ENCODE data around the gene ADAMTSL3. TPM values are rescaled to one million over a fixed set of nuclear protein-coding genes. Genes with fewer than 3 reads are reported as not detected.
"Not testable (repeated sequence)": the region's sequence is repeated elsewhere in the genome, so short reads cannot be mapped to it uniquely, and the experiment has no call there.

ADAMTSL3 gene
- total RNA-seq, 1 donor from 2014 or later, result 20.6 TPM

DNA sequence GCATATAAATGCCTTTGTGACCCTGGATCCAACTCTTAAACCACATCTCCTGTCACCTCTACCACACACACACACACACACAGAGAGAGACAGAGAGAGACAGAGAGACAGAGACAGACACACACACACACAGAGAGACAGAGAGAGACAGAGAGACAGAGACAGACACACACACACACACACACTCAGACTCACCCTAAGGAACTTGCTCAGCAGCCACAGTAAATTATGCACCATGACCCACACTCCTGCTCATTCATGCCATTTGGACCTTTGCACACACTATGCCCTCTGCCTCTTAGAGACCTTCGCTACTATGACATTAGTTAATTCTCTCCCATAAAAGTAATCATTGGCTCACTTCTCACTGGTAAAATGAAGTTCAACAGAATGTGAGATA is 275.7 kb downstream of the ADAMTSL3 start:
- DNase-seq, result no peak

DNA sequence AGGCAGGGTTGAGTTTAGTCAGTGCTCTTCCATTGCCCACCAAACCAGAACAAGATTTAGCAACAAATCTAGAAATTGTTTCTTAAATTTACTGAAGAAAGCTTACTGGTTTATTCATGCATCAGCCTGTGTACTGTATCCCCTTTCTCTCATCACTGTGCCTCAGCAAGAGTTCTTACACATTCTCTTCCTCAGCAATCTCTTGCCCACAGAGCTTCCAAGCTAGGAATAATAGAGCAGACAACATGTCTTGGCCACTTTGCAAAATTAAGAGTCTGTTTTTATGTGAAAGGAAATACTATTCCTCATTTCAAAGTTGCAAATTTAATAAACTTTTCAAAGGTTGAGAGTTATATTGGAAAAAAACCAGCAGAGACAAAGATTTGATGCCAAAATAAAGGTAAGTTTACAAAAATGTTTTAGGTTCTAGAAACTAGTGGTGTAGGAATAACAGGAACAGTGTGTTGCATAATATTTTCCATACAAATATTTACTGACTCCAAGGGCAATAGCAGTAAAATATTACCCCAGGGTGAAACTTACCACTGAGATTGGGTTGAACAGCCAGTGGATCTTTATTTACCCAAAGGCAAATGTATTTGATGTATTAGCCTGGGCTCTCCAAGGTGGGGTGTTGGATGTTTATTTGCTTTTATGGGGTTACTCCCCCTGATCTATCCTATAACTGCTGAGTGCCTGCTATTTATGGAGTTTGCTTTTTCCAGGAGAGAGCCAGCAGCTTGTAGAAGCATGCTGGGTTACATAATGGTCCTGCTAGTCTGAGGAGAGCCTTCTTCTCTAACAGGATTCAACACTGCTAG is 276.7 kb downstream of the ADAMTSL3 start:
- no peak for DNase-seq

DNA sequence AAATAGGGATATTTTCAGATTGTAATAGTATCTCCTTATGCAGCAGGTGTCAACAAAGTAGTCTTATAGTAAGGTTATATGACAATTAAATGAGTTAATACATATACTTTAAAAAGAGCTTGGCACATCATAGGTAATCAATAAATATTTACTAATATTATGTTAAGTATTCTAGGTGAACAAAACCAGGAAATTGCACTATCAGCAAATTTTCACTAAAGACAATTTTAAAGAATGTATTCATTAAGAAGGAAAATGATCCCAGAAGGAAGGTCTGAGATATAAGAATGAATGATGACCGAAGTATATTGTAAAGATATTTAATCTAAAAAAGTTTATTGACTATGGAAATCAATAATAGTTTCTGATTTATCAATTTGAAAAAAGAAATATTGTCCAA is 281.9 kb downstream of the ADAMTSL3 start:
- no peak for DNase-seq

DNA sequence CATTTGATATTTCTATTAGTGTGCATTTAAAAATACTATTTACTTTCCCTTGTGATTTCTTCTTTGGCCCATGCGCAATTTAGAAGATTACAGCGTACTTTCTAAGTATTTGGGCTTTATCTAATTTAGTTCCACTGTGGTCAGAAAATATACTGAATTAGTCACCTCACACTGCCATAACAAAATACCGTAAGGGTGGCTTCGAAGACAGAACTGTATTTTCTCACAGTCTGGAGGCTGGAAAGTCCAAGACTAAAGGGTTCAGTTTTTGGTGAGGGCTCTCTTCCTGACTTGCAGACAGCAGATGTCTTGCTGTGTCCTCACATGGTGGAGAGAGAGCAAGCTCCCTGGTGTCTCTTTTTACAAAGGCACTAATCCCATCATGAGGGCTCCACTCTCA is 286.2 kb downstream of the ADAMTSL3 start:
- no peak for DNase-seq

DNA sequence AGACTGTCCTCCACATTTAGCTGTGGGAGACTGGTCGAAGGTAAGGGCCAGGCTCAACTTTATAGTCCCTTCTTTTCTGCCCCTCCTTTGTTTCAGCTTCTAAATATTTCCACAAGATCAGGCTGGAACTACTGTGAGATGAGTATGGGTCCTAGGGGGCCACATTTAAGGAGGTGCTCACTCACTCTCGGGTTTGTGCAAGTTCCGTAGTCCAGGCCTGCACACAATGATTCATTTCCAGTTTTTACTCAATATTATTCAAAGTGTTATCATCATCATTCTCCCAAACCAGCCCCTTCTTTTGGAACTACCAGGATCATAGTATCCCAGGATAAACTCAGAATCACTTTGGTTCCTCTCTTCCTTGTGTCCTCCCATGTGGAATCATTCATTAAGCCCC is 289.1 kb downstream of the ADAMTSL3 start:
- DNase-seq, result no peak

DNA sequence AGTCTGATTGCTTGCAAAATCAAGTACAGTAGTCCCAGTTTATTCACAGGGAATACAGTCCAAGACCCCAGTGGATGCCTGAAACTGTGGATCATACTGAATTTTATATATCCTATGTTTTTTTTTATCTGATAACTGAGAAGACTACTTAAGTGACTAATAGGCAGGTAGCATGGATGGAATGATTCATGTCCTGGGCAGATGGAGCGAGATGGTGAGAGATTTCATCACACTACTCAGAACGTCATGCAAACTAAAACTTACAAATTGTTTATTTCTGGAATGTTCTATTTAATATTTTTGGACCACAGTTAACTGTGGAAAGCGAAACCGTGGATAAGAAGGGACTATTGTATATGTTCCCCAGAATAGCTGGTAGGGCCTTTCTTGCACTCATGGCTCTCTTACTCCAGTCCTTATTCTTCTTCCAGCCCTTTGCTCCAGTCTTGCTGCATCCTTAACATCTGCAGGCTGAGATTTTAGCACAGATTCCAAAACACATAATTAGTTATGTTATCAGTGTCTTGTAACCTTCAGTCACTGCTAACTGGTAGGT is 290.0 kb downstream of the ADAMTSL3 start:
- DNase-seq, result no peak

DNA sequence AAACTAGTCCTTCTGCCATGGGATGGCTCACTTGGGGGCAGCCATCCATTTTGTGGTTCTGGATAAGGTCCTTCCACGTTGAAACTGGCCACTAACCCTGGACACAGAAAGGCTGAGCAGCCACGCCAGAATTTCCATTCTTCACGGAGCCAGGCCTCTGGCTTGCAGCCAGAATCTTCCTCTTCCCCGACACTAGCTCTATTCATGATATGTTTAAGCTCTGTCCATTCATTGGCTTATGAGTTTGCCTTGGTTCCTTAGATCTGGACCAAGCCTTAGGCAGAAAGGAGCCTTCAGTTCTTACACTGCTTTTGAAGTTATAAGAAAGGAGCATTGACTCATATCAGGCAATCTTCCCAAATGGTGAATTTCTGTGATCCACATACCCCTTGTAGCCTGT is 293.2 kb downstream of the ADAMTSL3 start:
- no peak for DNase-seq

DNA sequence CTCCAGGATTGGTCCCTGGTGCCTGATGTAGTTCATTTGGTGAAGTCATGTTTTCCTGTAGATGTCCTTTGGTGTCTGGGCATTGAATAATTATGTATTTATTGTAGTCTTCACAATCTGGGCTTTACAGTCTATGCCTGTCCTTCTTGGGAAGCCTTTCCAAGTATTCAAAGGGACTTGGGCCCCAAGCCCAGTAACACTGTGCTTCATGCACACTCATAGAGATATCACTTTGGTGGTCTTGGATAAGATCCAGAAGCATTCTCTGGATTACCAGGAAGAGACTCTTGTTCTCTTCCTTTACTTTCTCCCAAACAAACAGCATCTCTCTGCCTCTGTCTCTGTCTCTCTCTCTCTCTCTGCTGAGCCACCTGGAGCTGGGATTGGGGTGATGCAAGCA is 300.6 kb downstream of the ADAMTSL3 start:
- DNase-seq, result no peak

DNA sequence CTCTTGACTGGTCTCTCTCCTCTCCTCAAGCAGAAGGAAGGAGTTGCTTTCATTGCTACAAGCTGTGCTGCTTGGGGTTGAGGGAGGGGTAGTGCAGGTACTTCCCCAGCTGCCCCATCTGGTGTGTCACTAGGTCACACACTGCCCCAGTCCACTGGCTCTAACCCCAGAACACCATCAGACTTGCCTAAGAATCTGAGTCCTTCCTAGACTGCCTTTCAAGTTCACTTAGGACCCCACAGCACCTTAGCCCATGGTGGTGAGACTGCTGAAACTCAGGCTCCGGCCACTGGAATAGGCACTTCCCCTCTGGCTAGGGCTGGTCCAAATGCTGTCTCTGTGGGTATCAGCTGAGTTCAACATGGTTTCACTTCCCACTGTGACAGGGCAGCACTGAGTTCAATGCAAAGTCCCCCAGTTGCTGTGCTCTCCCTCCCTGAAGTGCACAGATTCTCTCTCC is 301.9 kb downstream of the ADAMTSL3 start:
- DNase-seq, result no peak

DNA sequence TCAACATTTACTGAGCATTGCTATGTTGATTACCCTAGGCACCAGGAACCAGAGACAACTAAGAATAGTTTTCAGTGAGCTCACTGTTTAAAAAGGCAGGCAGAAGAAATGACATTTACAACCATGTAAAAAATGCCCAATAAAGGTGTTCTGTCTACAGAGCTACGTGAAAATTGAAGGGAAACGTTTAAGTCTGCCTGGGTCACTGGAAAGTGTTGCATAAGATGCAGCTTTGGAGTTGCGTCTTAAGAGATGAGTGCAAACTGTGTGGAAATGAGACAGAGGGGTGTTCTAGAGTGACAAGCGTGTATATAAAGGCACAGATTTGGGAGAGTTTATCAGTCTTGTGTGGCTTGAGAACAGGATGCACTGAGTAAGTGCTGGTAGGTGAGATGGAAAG is 303.0 kb downstream of the ADAMTSL3 start:
- no peak for DNase-seq

DNA sequence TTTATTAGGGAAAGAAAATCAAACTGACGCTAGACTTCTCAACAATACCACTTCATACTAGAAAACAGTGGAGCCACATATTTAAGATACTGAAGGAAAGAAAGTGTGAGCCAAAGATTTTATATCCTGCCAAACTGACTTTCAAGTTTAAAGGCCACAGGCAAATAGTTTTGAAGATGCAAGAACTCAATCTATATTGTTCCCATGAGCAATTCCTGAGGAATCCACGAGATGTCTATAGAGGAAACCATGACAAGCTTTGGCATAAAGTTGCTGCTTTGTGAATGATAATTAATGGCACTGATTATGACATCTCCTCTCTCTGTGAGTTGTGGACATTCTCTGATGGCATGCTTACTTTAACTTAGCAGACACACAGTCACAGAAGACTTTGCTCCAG is 305.6 kb downstream of the ADAMTSL3 start:
- no peak for DNase-seq

DNA sequence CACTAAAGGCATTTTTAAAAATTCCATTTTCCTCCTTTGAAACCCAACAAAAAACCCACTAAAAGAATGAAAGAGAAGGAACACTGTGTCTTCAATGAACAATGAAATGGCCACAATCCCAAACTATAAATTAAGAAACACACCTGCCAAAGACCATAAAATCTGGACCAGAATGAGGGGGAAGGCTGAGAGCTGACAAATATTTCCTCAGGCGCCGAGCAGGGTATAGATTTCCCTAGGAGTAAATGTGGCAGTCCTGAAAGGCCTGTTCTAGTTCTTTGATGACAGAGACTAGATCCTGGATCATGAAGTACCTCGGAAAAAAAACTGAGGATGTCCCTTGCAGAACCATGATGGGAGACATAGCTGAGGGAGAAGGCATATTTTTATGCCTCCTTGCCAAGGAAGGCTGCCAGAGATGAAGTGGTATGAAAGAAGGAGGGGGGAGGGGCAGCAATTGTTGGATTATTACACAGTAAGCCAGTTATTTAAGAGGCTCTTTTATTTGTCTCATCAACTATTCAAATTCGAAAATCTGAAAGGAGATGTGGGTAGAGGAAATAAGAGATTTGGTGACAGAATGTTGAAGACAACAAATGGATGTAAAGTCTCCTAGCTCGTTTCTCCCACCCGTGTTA is 306.4 kb downstream of the ADAMTSL3 start:
- DNase-seq, result no peak

DNA sequence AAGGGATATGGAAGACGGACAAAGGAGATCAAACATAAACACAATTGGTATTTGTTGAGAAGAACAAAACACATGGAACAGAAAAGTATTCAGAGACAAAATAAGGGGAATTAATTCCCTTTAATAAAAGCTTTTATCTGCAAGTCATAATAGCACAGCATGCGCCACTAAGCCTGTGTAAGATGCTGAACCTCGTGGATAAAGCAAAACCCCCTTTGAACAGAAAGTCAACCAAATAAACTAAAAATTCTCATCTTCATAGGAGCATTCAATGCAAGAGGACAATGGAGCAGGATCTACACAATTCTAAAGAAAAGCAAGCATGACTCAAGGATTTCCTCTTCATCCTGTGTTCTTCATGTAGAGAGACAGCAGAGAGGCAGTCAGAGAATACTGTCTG is 307.4 kb downstream of the ADAMTSL3 start:
- DNase-seq, result no peak

DNA sequence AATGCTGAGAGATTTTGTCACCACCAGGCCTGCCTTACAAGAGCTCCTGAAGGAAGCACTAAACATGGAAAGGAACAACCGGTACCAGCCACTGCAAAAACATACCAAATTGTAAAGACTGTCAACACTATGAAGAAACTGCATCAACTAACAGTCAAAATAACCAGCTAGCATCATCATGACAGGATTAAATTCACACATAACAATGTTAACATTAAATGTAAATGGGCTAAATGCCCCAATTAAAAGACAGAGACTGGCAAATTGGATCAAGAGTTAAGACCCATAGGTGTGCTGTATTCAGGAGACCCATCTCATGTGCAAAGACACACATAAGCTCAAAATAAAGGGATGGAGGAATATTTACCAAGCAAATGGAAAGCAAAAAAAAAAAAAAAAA is 311.0 kb downstream of the ADAMTSL3 start:
- not testable (repeated sequence) for DNase-seq

DNA sequence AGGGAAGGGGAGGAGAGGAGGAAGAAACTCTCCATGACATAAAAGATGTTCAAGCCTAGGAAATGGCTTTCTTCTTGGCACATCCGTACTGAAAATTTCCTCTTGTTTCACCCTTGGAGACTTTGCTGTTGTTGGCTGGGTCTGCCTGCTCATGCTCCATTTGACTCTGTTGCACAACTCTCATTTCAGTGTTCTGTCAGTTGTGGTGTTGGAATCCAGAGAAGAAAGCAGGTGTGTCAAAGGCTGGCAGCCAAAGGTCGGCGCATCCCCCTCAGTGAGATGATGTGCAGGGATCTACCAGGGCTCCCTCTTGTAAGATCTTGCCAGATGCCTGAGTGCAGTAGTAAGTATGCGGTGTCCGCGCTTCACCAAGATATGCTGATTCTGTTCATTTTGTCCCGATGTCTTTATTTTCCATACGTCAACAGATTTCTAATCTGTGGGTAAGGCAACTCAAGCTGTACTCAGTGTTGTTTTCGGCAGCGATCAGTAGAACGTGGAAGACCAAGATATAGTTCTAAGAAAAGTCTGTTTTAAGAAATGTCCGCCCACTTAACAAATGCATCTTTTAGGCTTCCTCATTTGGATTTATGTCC is 316.5 kb downstream of the ADAMTSL3 start:
- DNase-seq, result no peak

DNA sequence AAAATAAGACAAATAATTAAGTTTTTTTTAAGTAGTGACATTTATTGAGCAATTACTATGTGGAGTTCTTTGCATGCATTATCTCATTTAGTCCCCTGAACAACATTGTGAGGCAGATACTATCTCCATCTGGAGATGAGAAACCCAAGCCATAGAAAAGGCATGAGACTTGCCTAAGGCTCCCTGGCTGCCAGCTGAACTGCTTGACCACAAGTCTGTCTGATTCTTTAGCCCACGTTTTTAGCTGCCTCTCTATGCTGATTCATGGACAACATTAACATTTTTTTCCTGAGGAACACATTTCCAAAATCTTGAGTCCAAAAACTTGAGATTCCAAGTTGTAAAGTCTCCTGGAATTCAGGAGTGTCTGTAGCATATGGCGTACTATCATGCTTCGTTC is 318.1 kb downstream of the ADAMTSL3 start:
- no peak for DNase-seq

DNA sequence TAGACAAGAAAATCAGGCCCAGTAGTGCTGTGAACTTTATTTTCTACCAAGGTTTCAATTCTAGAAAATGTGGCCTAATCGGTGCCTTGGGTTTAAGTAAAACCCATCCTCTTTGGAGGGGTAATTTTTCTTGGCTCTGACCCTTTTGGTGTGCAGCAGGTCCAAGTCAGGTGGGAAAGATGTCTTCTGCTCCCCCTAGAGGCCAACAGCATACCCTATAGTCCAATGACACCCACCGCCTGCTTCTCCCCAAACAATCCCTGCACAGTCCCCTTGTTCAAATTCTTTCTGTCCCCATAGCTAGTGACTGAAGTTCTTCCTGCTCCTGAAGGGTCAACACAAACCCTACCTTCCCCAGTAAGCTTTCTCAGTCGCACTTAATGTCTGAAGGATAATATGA is 319.9 kb downstream of the ADAMTSL3 start:
- no peak for DNase-seq

DNA sequence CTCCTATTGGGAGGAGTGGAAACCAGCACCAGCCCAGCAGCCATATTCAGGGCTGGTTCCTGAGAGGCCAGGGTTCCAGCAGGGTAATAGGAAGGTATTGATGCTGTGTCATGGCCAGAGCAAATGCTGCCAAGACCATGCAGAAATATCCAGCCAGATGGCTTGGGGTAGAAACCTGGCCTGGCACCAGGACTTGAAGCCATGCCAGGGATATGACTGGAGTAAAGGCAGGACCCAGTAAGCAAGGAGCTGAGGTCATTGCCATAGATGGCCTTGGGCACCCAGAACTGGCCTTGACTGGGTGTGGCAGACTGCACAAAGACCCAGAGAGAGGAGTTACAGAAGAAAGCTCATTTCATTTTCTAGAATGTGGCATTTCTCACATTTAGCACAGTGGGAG is 324.1 kb downstream of the ADAMTSL3 start:
- DNase-seq, result no peak

DNA sequence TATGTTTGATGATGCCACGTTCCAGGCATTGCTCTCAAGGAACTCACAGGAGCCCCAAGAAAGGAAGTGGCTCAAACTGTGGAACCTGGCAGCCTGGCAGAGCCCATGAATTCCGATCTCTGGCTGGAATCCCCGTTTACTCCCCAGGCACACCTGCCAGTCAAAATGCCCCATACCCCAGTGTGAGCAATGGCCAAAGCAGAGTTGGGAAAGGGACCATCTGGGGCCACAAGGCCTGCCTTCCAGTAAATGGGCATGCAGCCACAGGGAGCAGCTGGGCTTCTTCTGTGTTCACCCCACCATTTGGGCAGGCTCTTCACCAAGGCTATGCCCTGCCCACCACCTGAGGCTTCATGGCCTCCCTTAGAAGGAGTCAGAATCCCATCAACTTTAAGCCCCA is 324.7 kb downstream of the ADAMTSL3 start:
- DNase-seq, result no peak

DNA sequence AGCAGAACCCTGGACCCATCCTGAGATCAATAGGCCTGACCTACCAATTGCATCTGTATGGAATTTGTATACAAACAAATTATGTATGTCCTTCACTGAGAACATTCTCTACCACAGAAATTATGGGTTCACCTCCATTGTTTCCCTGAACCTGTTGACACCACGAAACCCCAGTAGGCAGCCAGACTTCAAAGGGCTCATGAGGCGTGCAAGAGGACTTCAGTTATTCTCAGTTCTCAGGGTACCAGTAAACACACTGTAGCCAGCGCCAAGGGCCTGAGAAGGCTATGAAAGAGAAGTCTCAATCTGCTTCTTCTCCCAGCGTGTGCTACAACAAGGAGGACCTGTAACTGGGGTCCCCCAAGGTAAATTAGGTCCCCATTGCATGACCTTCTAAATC is 326.7 kb downstream of the ADAMTSL3 start:
- no peak for DNase-seq

DNA sequence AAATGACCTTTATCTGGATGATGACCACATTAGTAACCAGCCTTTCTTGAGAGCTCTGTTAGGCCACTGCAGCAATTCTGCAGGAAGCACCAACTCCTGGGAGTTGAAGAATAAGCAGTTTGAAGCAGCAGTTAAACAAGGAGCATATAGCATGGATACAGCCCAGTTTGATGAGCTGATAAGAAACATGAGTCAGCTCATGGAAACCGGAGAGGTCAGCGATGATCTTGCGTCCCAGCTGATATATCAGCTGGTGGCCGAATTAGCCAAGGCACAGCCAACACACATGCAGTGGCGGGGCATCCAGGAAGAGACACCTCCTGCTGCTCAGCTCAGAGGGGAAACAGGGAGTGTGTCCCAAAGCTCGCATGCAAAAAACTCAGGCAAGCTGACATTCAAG is 328.8 kb downstream of the ADAMTSL3 start:
- no peak for DNase-seq

DNA sequence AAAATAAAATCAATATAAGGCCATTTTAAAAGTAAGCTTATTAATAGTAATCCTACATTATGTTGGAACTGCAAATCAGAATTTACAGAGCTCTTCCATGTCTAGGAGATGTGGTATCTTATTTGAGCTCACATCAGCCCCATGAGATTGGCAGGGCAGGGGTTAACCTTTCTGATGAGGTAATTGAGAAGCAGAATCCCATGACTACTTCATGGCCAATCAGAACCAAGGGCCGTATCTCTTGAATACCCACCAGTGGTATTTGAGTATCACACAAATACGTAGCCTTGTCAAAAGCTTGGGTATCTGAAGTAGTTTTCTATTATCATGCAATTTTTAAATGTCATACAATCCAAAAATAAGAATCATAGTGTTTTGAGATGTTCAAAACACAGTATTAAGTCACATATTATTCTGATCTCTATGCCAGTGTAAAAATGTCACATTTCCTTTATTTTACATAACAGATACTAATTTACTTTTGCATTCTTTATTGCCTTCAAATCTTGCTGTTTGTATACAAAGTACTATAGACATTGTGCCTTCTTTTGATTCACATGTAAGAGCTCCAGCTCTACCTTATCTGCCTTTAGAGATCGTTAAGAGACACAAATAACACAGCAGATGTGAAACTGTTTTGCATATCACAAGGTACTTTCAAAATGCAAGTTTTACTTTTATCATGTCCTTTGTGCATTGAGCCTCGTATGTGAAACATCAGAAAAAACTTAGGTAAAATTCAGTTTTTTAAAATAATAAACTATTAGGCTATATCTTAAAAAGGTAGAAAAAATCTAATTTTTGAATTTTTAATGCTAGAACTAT is 329.9 kb downstream of the ADAMTSL3 start:
- DNase-seq, result no peak
